Body of pancreas (tissue), 4 donors: ENCODE results near the gene NFRKB.

Experiments used
- POLR2A ChIP-seq, 3 donors: fragments of 450-650 bp; IDR thresholded peaks; one replicate each; pipeline ENCODE4 v1.6.1; 2016; ENCODE audit warnings: antibody characterized with exemption in 3 of 3, mild to moderate bottlenecking in 2 of 3
- TF ChIP-seq, protein P1 (sequence below), 7 experiments: fragments of 450-650 bp in 4 of 7; fragments of 200-600 bp in 3 of 7; sonication (generic) in 3 of 7; IDR thresholded peaks; one replicate each; pipeline ENCODE4 v1.5.1; 2016 to 2019; ENCODE audit warnings: antibody characterized with exemption in 7 of 7

DNA sequence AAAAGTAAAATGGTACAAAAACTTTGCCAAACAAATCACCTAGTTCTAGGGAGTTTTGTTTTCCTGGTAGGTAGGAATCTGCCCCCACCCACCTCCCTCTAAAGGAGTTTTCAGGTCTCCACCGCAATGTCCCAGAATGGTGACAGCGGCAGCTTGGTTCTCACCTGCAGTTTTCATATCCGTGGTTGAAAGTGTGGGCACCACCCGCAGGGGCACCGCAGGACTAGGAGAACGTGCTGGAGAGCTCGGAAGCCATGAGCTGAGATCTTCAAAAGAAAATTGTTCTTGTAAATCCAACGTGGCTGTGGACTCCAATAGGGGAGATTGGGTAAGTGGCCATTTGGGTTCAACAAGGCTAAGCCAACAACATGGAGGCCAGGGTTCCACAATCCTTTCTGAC is 10.8 kb downstream of the NFRKB start:
- TF ChIP-seq, protein P1, sequence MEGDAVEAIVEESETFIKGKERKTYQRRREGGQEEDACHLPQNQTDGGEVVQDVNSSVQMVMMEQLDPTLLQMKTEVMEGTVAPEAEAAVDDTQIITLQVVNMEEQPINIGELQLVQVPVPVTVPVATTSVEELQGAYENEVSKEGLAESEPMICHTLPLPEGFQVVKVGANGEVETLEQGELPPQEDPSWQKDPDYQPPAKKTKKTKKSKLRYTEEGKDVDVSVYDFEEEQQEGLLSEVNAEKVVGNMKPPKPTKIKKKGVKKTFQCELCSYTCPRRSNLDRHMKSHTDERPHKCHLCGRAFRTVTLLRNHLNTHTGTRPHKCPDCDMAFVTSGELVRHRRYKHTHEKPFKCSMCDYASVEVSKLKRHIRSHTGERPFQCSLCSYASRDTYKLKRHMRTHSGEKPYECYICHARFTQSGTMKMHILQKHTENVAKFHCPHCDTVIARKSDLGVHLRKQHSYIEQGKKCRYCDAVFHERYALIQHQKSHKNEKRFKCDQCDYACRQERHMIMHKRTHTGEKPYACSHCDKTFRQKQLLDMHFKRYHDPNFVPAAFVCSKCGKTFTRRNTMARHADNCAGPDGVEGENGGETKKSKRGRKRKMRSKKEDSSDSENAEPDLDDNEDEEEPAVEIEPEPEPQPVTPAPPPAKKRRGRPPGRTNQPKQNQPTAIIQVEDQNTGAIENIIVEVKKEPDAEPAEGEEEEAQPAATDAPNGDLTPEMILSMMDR (IDR thresholded peaks at IDR 0.05), result no peak
- no peak for TF ChIP-seq POLR2A (IDR thresholded peaks at IDR 0.05)
